Endothelial cell of umbilical vein (primary cell): ENCODE measurements around the gene OXER1. TPM values are rescaled to one million over a fixed set of nuclear protein-coding genes. Genes with fewer than 3 reads are reported as not detected.

Experiments
- BruUV-seq: library from RNA; stranded (reverse); fragments of 400-500 nt; replicated peaks from 2 replicates; lab custom pipeline; 2021; lab: Mats Ljungman, UMichigan
- CTCF ChIA-PET: fragments of 300-600, 350-600 bp; sonication (Branson Sonifier 250); formaldehyde crosslinking; loops from one replicate; lab custom pipeline; 2021; ENCODE audit warnings: antibody characterized with exemption, inconsistent platforms; lab: Charles Lee
- POLR2A ChIA-PET: fragments of 300-600, 350-600 bp; sonication (Branson Sonifier 250); formaldehyde crosslinking; loops from one replicate; lab custom pipeline; 2021; ENCODE audit warnings: antibody characterized with exemption, inconsistent platforms; lab: Charles Lee
- DNase-seq: peaks from one replicate; pipeline ENCODE4 v3.0.0-alpha.2; 2011; ENCODE audit warnings: low read depth, low spot score
- FAIRE-seq: peaks from 2 replicates; lab custom pipeline; 2011; peaks lifted over from hg19 to GRCh38; lab: Jason Lieb, UNC
- H2AFZ ChIP-seq: 2 replicates; pipeline ENCODE4 v1.6.0; 2012; ENCODE audit warnings: low read depth, low read length, control low read depth, inconsistent platforms
- H3K27ac ChIP-seq: 2 replicates; pipeline ENCODE4 v1.5.1; 2011; ENCODE audit warnings: low read depth, mild to moderate bottlenecking, control low read depth, low read length, moderate library complexity; ENCODE audit not compliant: insufficient read depth
- H3K27me3 ChIP-seq, 2 experiments: 2 replicates each; pipeline versions ENCODE4 v1.6.0 to v1.6.1; 2011; ENCODE audit warnings: low read length in 2 of 2, mixed read lengths in 1 of 2; ENCODE audit not compliant: control insufficient read depth in 2 of 2, insufficient read depth in 2 of 2
- H3K36me3 ChIP-seq, 2 experiments: 2 replicates in 1 of 2; 3 replicates in 1 of 2; pipeline ENCODE4 v1.5.1; 2011; ENCODE audit warnings: low read length in 2 of 2, mild to moderate bottlenecking in 1 of 2, moderate library complexity in 1 of 2; ENCODE audit not compliant: control insufficient read depth in 2 of 2, insufficient read depth in 2 of 2; ENCODE audit errors: extremely low read depth in 1 of 2
- H3K4me1 ChIP-seq: 3 replicates; pipeline ENCODE4 v1.5.1; 2011; ENCODE audit warnings: mild to moderate bottlenecking, low read length; ENCODE audit not compliant: control insufficient read depth, insufficient read depth; ENCODE audit errors: extremely low read depth
- H3K4me2 ChIP-seq: 2 replicates; pipeline ENCODE4 v1.6.1; 2011; ENCODE audit warnings: low read length, control low read depth, mixed read lengths; ENCODE audit not compliant: insufficient read depth
- H3K4me3 ChIP-seq, 3 experiments: fragments of 200-600 bp in 1 of 3; sonication (generic), shearing (Covaris generic) in 1 of 3; replicated peaks in 1 of 3; 2 replicates each; pipeline ENCODE4 v1.5.1; 2011 to 2016; ENCODE audit warnings: control low read depth in 3 of 3, low read length in 3 of 3, mild to moderate bottlenecking in 2 of 3, inconsistent platforms in 1 of 3, low read depth in 1 of 3, moderate library complexity in 1 of 3; ENCODE audit not compliant: insufficient read depth in 1 of 3
- H3K79me2 ChIP-seq: 2 replicates; pipeline ENCODE4 v1.6.0; 2012; ENCODE audit warnings: low read length, inconsistent platforms; ENCODE audit not compliant: control insufficient read depth, insufficient read depth
- H3K9ac ChIP-seq: replicated peaks from 2 replicates; pipeline ENCODE3; 2011; ENCODE audit warnings: low read length, control low read depth; ENCODE audit not compliant: insufficient read depth; ENCODE audit errors: extremely low read depth
- H3K9me1 ChIP-seq: replicated peaks from 3 replicates; pipeline ENCODE4 v1.6.0; 2011; ENCODE audit warnings: mild to moderate bottlenecking, low read length; ENCODE audit not compliant: control insufficient read depth, insufficient read depth; ENCODE audit errors: extremely low read depth
- H3K9me3 ChIP-seq: replicated peaks from 2 replicates; pipeline ENCODE4 v1.5.1; 2012; ENCODE audit warnings: low read length, inconsistent platforms; ENCODE audit not compliant: control insufficient read depth, insufficient read depth
- H4K20me1 ChIP-seq: replicated peaks from 2 replicates; pipeline ENCODE3; 2011; ENCODE audit warnings: mild to moderate bottlenecking, low read length; ENCODE audit not compliant: control insufficient read depth, insufficient read depth; ENCODE audit errors: extremely low read depth
- CTCF ChIP-seq, 2 donors: IDR thresholded peaks; 1 replicate in 1 of 2; 2 replicates in 1 of 2; pipeline ENCODE4 v1.5.1; 2011; ENCODE audit warnings: low read length in 2 of 2, mild to moderate bottlenecking in 2 of 2, moderate library complexity in 2 of 2, control low read depth in 1 of 2, inconsistent platforms in 1 of 2, low read depth in 1 of 2; ENCODE audit not compliant: insufficient read depth in 1 of 2; ENCODE audit errors: extremely low read depth in 1 of 2
- EZH2 ChIP-seq: IDR thresholded peaks from 2 replicates; pipeline ENCODE4 v1.6.1; 2012; ENCODE audit warnings: borderline replicate concordance, low read depth, mild to moderate bottlenecking, moderate library complexity, low read length, inconsistent platforms; ENCODE audit not compliant: severe bottlenecking
- FOS ChIP-seq: IDR thresholded peaks from 2 replicates; pipeline ENCODE4 v1.6.1; 2011; ENCODE audit warnings: mild to moderate bottlenecking, low read length, moderate library complexity, borderline replicate concordance; ENCODE audit not compliant: insufficient read depth
- GATA2 ChIP-seq: IDR thresholded peaks from 2 replicates; pipeline ENCODE4 v1.7.0; 2011; ENCODE audit warnings: low read depth, mild to moderate bottlenecking, moderate library complexity, mixed read lengths, low read length; ENCODE audit not compliant: insufficient read length, insufficient read depth
- JUN ChIP-seq: IDR thresholded peaks from 2 replicates; pipeline ENCODE4 v1.6.1; 2011; ENCODE audit warnings: borderline replicate concordance, low read depth; ENCODE audit not compliant: insufficient read length, insufficient read depth
- MAX ChIP-seq: IDR thresholded peaks from 2 replicates; pipeline ENCODE4 v1.6.1; 2011; ENCODE audit not compliant: insufficient read depth, insufficient read length
- MYC ChIP-seq: IDR thresholded peaks from one replicate; pipeline ENCODE4 v1.6.1; 2011; ENCODE audit warnings: mild to moderate bottlenecking, low read depth, low read length
- POLR2A ChIP-seq: IDR thresholded peaks from 2 replicates; pipeline ENCODE4 v1.6.1; 2012; ENCODE audit warnings: low read depth, mild to moderate bottlenecking, control low read depth, low read length
- POLR2AphosphoS5 ChIP-seq: IDR thresholded peaks from 2 replicates; pipeline ENCODE4 v1.6.1; 2012; ENCODE audit warnings: low read depth, mild to moderate bottlenecking, control low read depth, low read length, moderate library complexity; ENCODE audit not compliant: insufficient read depth
- dilution Hi-C: fragments of 300-500 bp; cut with MboI; formaldehyde crosslinking; loops from one replicate; pipeline ENCODE4 v1.15.0; 2019; ENCODE audit warnings: low sequenced_read_pairs; ENCODE audit not compliant: extremely low pct_ligation_motif_present
- intact Hi-C: fragments of 100-400 bp; cut with micrococcal nuclease; formaldehyde crosslinking; loops from one replicate; pipeline ENCODE4 v1.10.0; 2022
- polyA plus RNA-seq, 4 experiments: library from polyadenylated mRNA; depleted of rRNA in 3 of 4; stranded (reverse) in 3 of 4; unstranded in 1 of 4; fragments of >200 nt; gene quantifications; 2 replicates each; pipeline versions ENCODE4 v1.2.1 to v1.2.3, GENCODE V29; 2011 to 2012; ENCODE audit warnings: missing spikeins in 1 of 4
- total RNA-seq: library from RNA; stranded (reverse); gene quantifications from 2 replicates; pipeline ENCODE4 v1.2.3, GENCODE V29; 2021

OXER1 gene
- total and polyA plus RNA-seq, 2 donors (not counting 3 experiments of a cell fraction or from before 2014, with no cell fraction given): 0.18 TPM

- no peak for TF ChIP-seq CTCF (IDR thresholded peaks at IDR 0.05; ENCODE audit: extremely low read depth in 1 of 2, insufficient read depth in 1 of 2, low read depth in 1 of 2, low read length in 2 of 2)
- TF ChIP-seq MYC: no peak
- no peak for TF ChIP-seq EZH2
- TF ChIP-seq JUN: no peak
- TF ChIP-seq POLR2A: no peak
- TF ChIP-seq POLR2AphosphoS5: no peak
- no peak for TF ChIP-seq MAX
- no peak for TF ChIP-seq FOS
- TF ChIP-seq GATA2: no peak
- Histone ChIP-seq H3K27ac (no peak overlapping the region), H3K36me3 (peaks cover 0 to 9% of the 10 kb centered on the region in 2 experiments), H3K4me3 (no peak overlapping the region), H3K9me1 (no peaks in the 10 kb centered on the region), H3K79me2 (no peaks in the 10 kb centered on the region), H2AFZ (no peak overlapping the region), H3K4me2 (no peak overlapping the region), H4K20me1 (no peaks in the 10 kb centered on the region), H3K9me3 (no peaks in the 10 kb centered on the region), H3K4me1 (no peaks in the 10 kb centered on the region), H3K9ac (no peak overlapping the region), H3K27me3 (no peaks in the 10 kb centered on the region)
- FAIRE-seq: no peak
- BruUV-seq: no TSS peak
- ChIA-PET CTCF (interaction anchor here (1.1 to 1.4 kb wide), 3 partner anchors 11 to 15 kb away, joined by 4 to 6 read pairs (median 6); no protein-coding TSS in a partner anchor), POLR2A (no interaction called here)
- intact Hi-C loops (no loop called here), dilution Hi-C loops (no loop called here)
- no peak for DNase-seq
These were observed 5.8 kb downstream of the OXER1 start for GRCh38 chr2:42757981-42758740.
